Muscle of leg (tissue), 11 donors: Measurements from ENCODE around the gene MCM9. TPM values are rescaled to one million over a fixed set of nuclear protein-coding genes. Genes with fewer than 3 reads are reported as not detected.
"Not testable (repeated sequence)": the region's sequence is repeated elsewhere in the genome, so short reads cannot be mapped to it uniquely, and the experiment has no call there.

Source experiments
- DNase-seq: peaks from one replicate; pipeline ENCODE4 v3.0.0; 2013
- H3K27ac ChIP-seq: one replicate; pipeline ENCODE4 v1.5.1; 2013; ENCODE audit warnings: mild to moderate bottlenecking, low read length, control low read depth
- H3K27me3 ChIP-seq: one replicate; pipeline ENCODE4 v1.6.1; 2013; ENCODE audit warnings: low read length; ENCODE audit not compliant: control insufficient read depth, insufficient read depth
- H3K36me3 ChIP-seq: one replicate; pipeline ENCODE4 v1.6.1; 2013; ENCODE audit warnings: low read length; ENCODE audit not compliant: control insufficient read depth, insufficient read depth
- H3K4me1 ChIP-seq: one replicate; pipeline ENCODE4 v1.6.1; 2013; ENCODE audit warnings: low read length; ENCODE audit not compliant: control insufficient read depth, insufficient read depth
- H3K4me3 ChIP-seq: one replicate; pipeline ENCODE4 v1.5.1; 2013; ENCODE audit warnings: low read length, control low read depth
- H3K9me3 ChIP-seq: replicated peaks from 2 replicates; pipeline ENCODE4 v1.6.1; 2013; ENCODE audit warnings: low read depth, low read length; ENCODE audit not compliant: control insufficient read depth
- WGBS: methylation state at CpG from one replicate; pipeline ENCODE4 v1.1.5; 2013; ENCODE audit warnings: missing lambda C conversion rate; ENCODE audit not compliant: insufficient coverage; 5-methylcytosine and 5-hydroxymethylcytosine counted together
- polyA plus RNA-seq, 8 donors: library from polyadenylated mRNA; unstranded; fragments of 120-200 nt; gene quantifications; one replicate each; pipeline versions ENCODE4 v1.2.1 to v1.2.3, GENCODE V29; 2013; ENCODE audit warnings: inconsistent platforms in 1 of 8, low replicate concordance in 1 of 8; ENCODE audit not compliant: insufficient read length in 8 of 8, insufficient read depth in 1 of 8
- total RNA-seq: library from RNA; stranded (reverse); fragments of 120-200 nt; gene quantifications from one replicate; pipeline ENCODE4 v1.2.4, GENCODE V29; 2013

MCM9 gene
- total and polyA plus RNA-seq, 9 donors, result 10.1 to 14.5 (median 12.5) TPM

DNA sequence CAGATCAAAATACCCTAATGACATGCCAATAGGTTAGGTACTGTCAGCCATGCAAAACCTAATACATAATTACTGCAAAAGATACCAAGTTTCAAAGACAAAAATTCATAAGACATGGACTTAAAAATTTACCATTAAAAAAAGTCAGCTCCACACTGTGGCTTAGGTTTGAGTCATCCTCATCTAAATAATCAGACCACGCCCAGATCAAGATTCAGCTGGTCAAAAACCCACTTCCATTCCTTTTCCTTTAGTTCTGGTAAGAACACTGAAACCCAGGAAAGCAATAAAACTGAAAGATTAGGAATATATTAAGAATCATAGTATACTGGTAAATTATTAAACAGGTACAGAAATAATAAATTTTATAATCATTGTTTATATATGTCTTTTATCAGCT is 122.0 kb downstream of the MCM9 start:
- Histone ChIP-seq H3K4me1 (no peaks in the 10 kb centered on the region), H3K36me3 (peaks cover 21% of the 10 kb centered on the region), H3K27ac (no peak overlapping the region), H3K27me3 (no peaks in the 10 kb centered on the region), H3K4me3 (no peak overlapping the region), H3K9me3 (no peaks in the 10 kb centered on the region)
- no CpG with 5 or more reads among the region's 1 CpG for WGBS
- no peak for DNase-seq

DNA sequence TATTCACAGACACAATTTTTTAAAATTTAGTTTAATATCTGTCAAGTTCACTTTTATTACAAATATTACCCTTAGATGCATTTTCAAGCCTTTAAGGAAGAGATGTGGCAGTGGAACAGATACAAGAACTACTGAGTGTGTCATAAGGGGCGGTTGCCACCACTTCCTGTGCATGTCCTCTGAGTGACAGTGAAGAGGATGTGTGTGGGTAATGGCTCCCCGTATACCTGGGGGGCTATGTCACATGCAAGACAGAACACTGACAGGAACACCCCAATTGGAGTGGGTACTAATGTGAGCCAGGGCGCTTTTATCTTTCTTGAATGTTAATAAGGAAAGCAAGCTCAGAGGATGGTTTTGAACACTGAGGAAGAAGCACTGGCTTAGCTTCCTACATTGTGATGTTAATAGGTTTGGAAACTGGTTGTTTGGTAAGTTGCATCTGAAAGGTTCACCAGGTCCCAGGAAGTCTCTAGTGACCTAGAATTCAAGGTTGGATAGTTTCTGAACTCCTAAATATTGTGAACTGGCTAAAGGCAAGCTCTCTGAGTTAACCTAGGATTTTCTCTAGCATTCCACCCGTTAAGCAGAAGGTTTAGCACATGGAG is 124.4 kb downstream of the MCM9 start:
- Histone ChIP-seq H3K36me3 (peaks cover 14% of the 10 kb centered on the region), H3K27me3 (no peaks in the 10 kb centered on the region), H3K4me3 (no peak overlapping the region), H3K27ac (no peak overlapping the region), H3K4me1 (no peaks in the 10 kb centered on the region), H3K9me3 (no peaks in the 10 kb centered on the region)
- 79% methylated on average over 3 of the region's 4 CpGs for WGBS
- no peak for DNase-seq

DNA sequence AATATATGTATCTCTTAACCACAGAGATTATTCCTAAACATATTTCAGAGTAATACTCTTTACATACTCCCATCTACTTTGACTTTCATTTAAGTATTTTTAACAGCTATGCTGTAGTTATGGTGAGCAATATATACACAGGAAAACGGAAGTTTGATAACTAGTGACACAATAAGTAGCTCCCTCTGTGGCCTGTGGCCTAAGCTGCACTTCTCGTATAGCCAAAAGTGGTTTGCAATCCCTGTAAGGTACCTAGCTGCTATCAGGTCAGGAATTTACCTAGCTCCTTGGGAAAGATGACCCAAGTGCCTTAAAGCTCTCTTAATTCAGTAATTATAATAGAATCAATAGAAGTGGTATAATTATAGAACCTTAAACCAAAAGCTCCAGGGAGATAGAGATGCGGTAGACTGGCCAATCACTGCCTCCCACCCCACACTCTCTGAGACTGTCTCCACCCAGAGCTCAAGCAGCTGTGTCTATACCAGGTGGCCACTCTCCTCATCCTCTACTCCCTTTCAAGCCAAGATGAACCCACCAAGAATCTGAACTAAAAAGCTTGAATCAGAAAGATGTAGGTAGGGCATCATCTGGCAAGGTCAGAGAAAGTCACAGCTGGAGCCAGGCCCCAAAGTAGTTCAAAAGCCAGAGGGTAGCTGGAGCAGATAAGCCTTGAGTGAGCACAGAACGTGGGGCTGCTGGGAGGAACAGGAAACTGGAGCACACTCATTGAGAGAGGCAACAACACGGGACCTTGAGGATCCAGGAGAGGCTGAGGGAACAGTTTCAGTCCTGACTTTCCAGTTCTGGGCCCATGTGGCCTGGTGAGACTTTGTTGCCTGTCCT is 125.9 kb downstream of the MCM9 start:
- Histone ChIP-seq H3K27ac (no peak overlapping the region), H3K36me3 (peaks cover 6% of the 10 kb centered on the region), H3K27me3 (no peaks in the 10 kb centered on the region), H3K9me3 (no peaks in the 10 kb centered on the region), H3K4me1 (no peaks in the 10 kb centered on the region), H3K4me3 (no peak overlapping the region)
- 77% methylated on average over 2 of the region's 5 CpGs for WGBS
- no peak for DNase-seq

DNA sequence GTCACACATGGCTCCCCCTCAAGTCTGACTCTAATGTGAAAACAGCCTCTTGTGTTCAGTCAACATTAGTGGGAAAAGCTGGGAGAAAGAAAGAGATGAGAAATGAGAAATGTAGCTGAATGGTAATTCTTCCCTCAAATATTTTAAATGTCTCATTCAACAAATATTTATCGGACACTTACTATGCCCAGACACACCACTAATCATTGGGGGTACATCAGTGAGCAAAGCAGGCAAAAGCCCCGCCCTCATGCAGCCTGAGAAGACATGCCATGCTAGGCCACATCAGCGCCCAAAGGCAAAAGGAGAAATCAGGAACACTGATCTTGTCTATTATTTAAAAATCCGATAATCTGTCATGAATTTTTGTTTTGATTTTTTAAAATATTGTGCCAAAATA is 130.9 kb downstream of the MCM9 start:
- no peak overlapping the region for H3K27ac ChIP-seq
- WGBS, result 100% methylated on average over 3 of the region's 4 CpGs
- no peaks in the 10 kb centered on the region for H3K9me3 ChIP-seq
- peaks cover 8% of the 10 kb centered on the region for H3K4me1 ChIP-seq
- no peak for DNase-seq
- no peak overlapping the region for H3K4me3 ChIP-seq
- H3K27me3 ChIP-seq, result no peaks in the 10 kb centered on the region
- H3K36me3 ChIP-seq, result no peaks in the 10 kb centered on the region

DNA sequence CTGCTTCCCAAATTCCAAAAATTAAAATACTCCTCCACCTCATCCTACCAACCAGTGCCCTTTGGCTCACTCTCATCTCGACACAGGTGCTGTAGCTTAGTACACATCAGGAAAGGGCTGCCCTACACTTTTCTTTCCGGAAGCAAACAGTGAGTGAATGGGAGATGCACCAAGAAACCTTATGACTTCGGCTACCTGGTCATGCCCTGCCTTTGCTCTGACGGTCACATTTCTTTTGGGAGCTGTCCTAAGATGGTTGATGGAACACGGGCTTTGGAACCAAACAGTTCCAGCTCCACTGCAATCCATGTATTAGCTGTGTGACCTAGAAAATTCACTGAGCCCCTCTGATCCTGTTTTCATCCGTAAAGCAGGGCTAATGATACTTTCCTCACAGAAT is 133.7 kb downstream of the MCM9 start:
- DNase-seq, result no peak
- Histone ChIP-seq H3K4me1 (peaks cover 8% of the 10 kb centered on the region), H3K27me3 (no peaks in the 10 kb centered on the region), H3K9me3 (no peaks in the 10 kb centered on the region), H3K27ac (no peak overlapping the region), H3K36me3 (no peaks in the 10 kb centered on the region), H3K4me3 (no peak overlapping the region)
- WGBS, result 96% methylated on average over 3 of the region's 6 CpGs

DNA sequence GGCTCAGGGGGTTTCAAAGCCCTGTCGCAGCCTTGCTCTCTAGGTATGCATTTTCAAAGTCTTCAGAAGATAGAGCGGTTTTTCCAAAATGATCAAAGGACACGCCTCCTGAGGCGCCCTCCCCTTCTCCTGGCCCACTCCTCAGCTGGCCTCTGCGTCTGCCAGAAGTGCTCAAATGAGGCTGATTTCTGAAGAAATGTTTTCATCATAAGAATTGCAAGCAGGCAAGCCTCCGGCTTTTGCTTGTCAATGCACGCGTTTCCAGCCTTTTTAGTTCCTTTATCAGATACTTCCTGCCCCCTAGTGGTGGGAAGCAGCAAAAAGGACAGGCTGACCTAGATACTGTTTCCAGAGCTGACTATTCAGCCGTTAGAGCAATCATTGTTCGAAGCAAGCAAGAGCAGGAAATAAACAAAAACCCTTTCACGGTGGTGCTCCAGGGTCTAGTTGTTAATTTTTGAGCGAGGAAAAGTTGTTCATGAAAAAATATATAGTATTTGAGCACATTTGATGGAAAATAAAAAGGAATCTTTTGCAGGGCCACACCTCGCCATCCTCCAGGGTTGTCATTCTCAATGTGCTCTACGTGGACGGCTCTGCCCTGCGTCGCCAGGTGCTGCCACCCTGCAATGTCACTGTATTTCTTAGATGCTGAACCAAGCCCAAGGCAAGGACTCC is 134.4 kb downstream of the MCM9 start:
- Histone ChIP-seq H3K4me1 (peaks cover 8% of the 10 kb centered on the region), H3K36me3 (no peaks in the 10 kb centered on the region), H3K27me3 (no peaks in the 10 kb centered on the region), H3K27ac (no peak overlapping the region), H3K9me3 (no peaks in the 10 kb centered on the region), H3K4me3 (no peak overlapping the region)
- WGBS, result 24% methylated on average over 13 of the region's 17 CpGs
- peak; percentile 95 for DNase-seq

DNA sequence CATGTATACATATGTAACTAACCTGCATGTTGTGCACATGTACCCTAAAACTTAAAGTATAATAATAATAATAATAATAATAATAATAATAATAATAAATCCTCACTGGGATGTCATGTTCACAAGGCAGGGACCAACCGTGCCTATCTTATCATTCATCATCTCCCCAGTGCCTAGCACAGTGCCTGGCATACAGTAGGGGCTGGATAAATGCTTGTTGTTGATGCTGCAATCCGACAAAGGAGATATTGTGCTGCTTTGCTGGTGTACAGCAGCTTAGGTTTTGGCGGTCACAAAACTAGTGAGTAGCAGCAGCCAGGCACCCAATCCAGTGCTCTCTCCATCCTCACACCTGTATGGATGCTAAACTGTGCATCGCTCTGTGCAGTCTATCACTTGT is 135.1 kb downstream of the MCM9 start:
- no peak for DNase-seq
- H3K36me3 ChIP-seq, result no peaks in the 10 kb centered on the region
- WGBS, result no CpG with 5 or more reads among the region's 4 CpGs
- H3K4me3 ChIP-seq, result no peak overlapping the region
- no peak overlapping the region for H3K27ac ChIP-seq
- H3K9me3 ChIP-seq, result no peaks in the 10 kb centered on the region
- peaks cover 8% of the 10 kb centered on the region for H3K4me1 ChIP-seq
- no peaks in the 10 kb centered on the region for H3K27me3 ChIP-seq

DNA sequence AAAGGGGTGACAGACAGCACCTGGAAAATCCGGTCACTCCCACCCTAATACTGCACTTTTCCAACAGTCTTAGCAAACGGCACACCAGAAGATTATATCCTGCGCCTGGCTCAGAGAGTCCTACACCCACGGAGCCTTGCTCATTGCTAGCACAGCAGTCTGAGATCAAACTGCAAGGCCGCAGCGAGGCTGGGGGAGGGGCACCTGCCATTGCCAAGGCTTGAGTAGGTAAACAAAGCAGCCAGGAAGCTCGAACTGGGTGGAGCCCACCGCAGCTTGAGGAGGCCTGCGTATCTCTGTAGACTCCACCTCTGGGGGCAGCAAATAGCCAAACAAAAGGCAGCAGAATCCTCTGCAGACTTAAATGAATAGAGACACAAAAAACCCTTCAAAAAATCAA is 138.4 kb downstream of the MCM9 start:
- H3K27ac ChIP-seq, DNase-seq: not testable (repeated sequence)
- WGBS, result 72% methylated on average over 8 of the region's 9 CpGs

DNA sequence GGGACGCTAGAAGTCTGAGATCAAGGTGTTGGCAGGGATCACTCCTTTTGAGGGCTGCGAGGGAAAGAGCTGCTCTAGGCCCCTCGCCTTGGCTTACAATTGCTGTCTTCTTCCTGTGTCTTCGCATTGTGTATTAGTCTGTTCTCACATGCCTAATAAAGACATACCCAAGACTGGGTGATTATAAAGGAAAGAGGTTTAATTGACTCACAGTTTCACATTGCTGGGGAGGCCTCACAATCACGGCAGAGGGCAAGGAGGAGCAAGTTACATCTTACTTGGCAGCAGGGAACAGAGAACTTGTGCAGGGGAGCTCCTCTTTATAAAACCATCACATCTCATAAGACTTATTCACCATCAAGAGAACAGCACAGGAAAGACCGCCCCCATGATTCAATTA is 143.5 kb downstream of the MCM9 start:
- Histone ChIP-seq H3K4me1 (peaks cover 5% of the 10 kb centered on the region), H3K9me3 (no peaks in the 10 kb centered on the region), H3K27ac (no peak overlapping the region), H3K4me3 (no peak overlapping the region), H3K27me3 (no peaks in the 10 kb centered on the region), H3K36me3 (no peaks in the 10 kb centered on the region)
- no peak for DNase-seq
- 40% methylated on average over 1 of the region's 6 CpGs for WGBS

More for the DNA sequence above, 138.4 kb downstream of the MCM9 start:
- not testable (repeated sequence) for H3K27me3 ChIP-seq, H3K36me3 ChIP-seq, H3K4me3 ChIP-seq, H3K9me3 ChIP-seq, H3K4me1 ChIP-seq

DNA sequence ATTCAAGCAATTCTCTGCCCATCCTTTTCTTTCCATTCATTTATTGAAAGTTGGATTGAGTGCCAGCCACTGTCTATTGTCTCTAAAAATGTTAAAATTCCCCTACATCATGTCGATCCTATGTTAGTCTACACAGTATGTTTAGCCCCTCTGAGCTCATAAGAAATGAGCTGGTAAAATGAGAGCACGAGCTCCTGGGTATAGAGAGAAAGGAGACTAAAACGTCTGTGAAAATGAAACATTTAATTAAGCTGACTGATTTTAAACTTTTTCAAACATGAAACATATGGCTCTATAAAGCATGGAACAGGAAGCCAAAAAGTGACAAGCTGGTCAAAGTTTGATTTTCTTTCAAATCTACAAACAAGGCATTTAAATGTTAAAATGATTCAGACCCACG is 145.0 kb downstream of the MCM9 start:
- H3K27me3 ChIP-seq, result no peaks in the 10 kb centered on the region
- no peak overlapping the region for H3K27ac ChIP-seq
- no peak for DNase-seq
- no peak overlapping the region for H3K4me3 ChIP-seq
- H3K9me3 ChIP-seq, result no peaks in the 10 kb centered on the region
- WGBS, result no CpG with 5 or more reads among the region's 4 CpGs
- H3K36me3 ChIP-seq, result no peaks in the 10 kb centered on the region
- peaks cover 11% of the 10 kb centered on the region for H3K4me1 ChIP-seq
